ENCODE measurements around the gene AVPR1B.

DNA sequence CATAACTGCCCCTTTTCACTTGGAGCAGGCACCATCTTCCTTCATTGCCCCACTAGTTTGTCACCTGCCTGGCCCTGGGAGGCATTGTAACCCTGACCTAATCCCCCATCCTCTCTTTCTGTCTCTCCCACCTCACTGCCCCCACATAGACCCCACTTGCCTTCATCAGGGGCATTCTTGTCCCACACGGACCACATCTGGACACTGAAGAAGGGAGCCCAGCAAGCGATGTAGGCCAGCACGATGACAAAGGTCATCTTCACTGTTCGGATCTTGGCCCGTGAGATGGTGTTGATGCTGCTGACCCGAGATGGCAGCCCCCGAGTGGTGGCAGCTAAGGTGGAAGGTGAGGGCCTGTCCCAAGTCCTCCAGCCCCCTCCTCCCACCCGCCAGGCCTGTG lies 1.4 kb downstream of the AVPR1B start:
- TF ChIP-seq, protein P1, sequence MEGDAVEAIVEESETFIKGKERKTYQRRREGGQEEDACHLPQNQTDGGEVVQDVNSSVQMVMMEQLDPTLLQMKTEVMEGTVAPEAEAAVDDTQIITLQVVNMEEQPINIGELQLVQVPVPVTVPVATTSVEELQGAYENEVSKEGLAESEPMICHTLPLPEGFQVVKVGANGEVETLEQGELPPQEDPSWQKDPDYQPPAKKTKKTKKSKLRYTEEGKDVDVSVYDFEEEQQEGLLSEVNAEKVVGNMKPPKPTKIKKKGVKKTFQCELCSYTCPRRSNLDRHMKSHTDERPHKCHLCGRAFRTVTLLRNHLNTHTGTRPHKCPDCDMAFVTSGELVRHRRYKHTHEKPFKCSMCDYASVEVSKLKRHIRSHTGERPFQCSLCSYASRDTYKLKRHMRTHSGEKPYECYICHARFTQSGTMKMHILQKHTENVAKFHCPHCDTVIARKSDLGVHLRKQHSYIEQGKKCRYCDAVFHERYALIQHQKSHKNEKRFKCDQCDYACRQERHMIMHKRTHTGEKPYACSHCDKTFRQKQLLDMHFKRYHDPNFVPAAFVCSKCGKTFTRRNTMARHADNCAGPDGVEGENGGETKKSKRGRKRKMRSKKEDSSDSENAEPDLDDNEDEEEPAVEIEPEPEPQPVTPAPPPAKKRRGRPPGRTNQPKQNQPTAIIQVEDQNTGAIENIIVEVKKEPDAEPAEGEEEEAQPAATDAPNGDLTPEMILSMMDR (IDR thresholded peaks at IDR 0.05) = no peak
- no peak for TF ChIP-seq POLR2AphosphoS5 (IDR thresholded peaks at IDR 0.05; ENCODE audit: low read depth, low read length)
